Esophagus squamous epithelium (tissue), 4 donors: ENCODE data around the gene RFTN2.

Experiments used
- CTCF ChIP-seq, 6 experiments: fragments of 450-650 bp in 4 of 6; fragments of 200-600 bp in 2 of 6; sonication (generic) in 2 of 6; IDR thresholded peaks; one replicate each; pipeline ENCODE4 v1.5.1; 2016 to 2019; ENCODE audit warnings: antibody characterized with exemption in 6 of 6, mild to moderate bottlenecking in 4 of 6, moderate library complexity in 4 of 6
- POLR2A ChIP-seq, 4 donors: fragments of 450-650 bp; IDR thresholded peaks; one replicate each; pipeline ENCODE4 v1.6.1; 2017; ENCODE audit warnings: antibody characterized with exemption in 4 of 4, mild to moderate bottlenecking in 4 of 4, moderate library complexity in 3 of 4

DNA sequence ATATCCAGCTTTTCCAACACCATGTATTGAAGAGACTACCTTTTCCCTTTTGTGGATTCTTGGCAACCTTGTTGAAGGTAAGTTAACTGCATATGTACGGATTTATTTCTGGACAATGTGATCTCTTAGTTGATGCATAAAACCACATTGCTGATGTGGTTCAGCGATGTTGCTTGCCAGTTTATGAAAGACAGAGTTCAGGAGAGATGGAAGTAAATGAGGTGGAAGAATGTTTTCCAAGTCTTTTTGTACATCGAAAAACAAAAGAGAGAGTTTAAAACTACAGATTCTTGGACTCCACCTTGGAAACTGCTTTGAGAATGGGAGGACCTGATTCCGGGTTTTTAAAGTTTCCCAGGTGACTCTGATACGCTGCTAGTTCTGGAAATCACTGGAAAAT lies 115.7 kb downstream of the RFTN2 start:
- TF ChIP-seq POLR2A (IDR thresholded peaks at IDR 0.05) = no peak
- TF ChIP-seq CTCF (IDR thresholded peaks at IDR 0.05) = no peak
